ENCODE results near the gene PFKFB3. TPM values are rescaled to one million over a fixed set of nuclear protein-coding genes. Genes with fewer than 3 reads are reported as not detected.
"Not testable (repeated sequence)": the region's sequence is repeated elsewhere in the genome, so short reads cannot be mapped to it uniquely, and the experiment has no call there.

The PFKFB3 gene
- total RNA-seq, 4 donors from 2014 or later: 8.4 to 11.8 (median 9.4) TPM

DNA sequence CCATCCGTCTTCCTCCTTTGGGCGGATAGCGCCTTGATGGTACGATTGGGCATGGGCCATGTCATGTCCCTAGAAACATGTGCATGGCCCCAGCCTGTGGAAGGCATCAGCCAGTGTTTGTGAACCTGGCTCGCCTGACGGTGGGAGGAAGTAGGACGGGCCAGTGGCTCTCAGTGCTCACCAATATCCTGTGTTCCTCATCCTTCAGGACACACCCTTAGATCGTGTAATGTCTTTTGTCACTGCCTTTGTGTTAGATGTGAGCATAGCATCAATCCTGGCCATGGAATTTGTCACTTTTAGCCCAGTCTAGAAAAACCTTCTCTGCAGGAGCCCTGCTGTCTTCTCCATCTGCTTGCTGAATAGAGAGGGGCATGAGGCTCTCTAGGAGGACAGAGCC, 77.6 kb downstream of the PFKFB3 start:
- H3K27me3 ChIP-seq: no peaks in the 10 kb centered on the region
- H3K27ac ChIP-seq: no peak overlapping the region
- intact Hi-C loops (cut with DNase I): no loop called here
- no peaks in the 10 kb centered on the region for H3K36me3 ChIP-seq
- 73 to 86% methylated on average over 8 of the region's 8 CpGs for WGBS, 2 donors
- no peak overlapping the region for H3K4me3 ChIP-seq (replicated peaks in 1 of 3)
- TF ChIP-seq, protein P1, sequence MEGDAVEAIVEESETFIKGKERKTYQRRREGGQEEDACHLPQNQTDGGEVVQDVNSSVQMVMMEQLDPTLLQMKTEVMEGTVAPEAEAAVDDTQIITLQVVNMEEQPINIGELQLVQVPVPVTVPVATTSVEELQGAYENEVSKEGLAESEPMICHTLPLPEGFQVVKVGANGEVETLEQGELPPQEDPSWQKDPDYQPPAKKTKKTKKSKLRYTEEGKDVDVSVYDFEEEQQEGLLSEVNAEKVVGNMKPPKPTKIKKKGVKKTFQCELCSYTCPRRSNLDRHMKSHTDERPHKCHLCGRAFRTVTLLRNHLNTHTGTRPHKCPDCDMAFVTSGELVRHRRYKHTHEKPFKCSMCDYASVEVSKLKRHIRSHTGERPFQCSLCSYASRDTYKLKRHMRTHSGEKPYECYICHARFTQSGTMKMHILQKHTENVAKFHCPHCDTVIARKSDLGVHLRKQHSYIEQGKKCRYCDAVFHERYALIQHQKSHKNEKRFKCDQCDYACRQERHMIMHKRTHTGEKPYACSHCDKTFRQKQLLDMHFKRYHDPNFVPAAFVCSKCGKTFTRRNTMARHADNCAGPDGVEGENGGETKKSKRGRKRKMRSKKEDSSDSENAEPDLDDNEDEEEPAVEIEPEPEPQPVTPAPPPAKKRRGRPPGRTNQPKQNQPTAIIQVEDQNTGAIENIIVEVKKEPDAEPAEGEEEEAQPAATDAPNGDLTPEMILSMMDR (IDR thresholded peaks at IDR 0.05): no peak
- TF ChIP-seq POLR2A (IDR thresholded peaks at IDR 0.05): no peak
- H3K9me3 ChIP-seq: no peaks in the 10 kb centered on the region
- DNase-seq: no peak
- H3K4me1 ChIP-seq: no peaks in the 10 kb centered on the region

DNA sequence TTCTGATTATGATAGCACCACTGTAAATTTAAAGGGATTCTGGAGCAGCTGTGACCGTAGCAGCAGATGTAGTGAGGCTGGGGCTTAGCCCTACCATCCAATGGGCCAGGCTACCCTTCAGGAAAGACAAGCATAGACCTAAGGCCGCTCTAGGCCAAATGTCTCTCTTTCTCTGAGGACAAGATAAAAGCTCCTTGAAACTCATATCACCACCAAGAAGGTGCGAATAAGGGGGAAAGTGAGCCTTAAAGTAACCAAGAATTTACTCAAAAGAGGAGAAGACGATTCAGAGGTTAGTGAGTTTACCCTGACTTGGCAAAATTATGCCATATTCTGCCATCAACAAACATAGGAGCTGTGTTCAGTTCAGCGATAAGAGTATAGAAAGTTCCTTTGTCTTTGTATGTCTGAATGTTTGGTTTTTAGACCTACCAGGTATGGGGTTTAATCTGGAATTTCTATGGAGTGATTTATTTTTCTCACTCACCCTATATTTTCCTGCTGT, 79.8 kb downstream of the PFKFB3 start:
- intact Hi-C loops (cut with DNase I): no loop called here
- DNase-seq: no peak
- H3K36me3 ChIP-seq: no peaks in the 10 kb centered on the region
- H3K4me1 ChIP-seq: no peaks in the 10 kb centered on the region
- H3K9me3 ChIP-seq: no peaks in the 10 kb centered on the region
- no peak overlapping the region for H3K27ac ChIP-seq
- WGBS, 2 donors: 97% methylated on average over 5 of the region's 5 CpGs
- no peaks in the 10 kb centered on the region for H3K27me3 ChIP-seq
- no peak for TF ChIP-seq POLR2A (IDR thresholded peaks at IDR 0.05)
- TF ChIP-seq, protein P1 (IDR thresholded peaks at IDR 0.05): no peak
- H3K4me3 ChIP-seq (replicated peaks in 1 of 3): no peak overlapping the region

DNA sequence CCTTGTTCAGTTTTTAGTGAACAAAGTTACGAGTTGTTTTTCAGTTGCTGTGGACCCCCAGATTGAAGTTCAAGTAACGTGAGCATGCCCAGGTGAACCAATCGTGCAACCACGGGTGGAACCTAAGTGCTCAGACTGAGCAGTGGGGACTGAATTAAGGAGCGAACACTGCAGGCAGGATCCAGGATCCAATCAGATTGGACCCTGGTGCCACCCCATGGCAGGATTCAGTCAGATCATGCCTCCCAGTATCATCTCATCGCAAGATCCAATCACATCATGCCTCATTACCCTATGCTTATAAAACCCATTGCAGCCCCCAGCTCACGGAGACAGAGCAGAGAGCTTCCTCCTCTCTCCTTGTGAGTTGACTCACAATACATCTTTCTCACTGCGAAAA, 80.9 kb downstream of the PFKFB3 start:
- no peak for DNase-seq
- Histone ChIP-seq H3K4me3 (replicated peaks in 1 of 3) (no peak overlapping the region), H3K27me3 (no peaks in the 10 kb centered on the region), H3K27ac (no peak overlapping the region), H3K9me3 (no peaks in the 10 kb centered on the region), H3K4me1 (no peaks in the 10 kb centered on the region), H3K36me3 (no peaks in the 10 kb centered on the region)
- intact Hi-C loops (cut with DNase I): no loop called here
- TF ChIP-seq, protein P1 (IDR thresholded peaks at IDR 0.05): no peak
- TF ChIP-seq POLR2A (IDR thresholded peaks at IDR 0.05): no peak
- WGBS, 2 donors: 89 to 94% methylated on average over 8 of the region's 8 CpGs

DNA sequence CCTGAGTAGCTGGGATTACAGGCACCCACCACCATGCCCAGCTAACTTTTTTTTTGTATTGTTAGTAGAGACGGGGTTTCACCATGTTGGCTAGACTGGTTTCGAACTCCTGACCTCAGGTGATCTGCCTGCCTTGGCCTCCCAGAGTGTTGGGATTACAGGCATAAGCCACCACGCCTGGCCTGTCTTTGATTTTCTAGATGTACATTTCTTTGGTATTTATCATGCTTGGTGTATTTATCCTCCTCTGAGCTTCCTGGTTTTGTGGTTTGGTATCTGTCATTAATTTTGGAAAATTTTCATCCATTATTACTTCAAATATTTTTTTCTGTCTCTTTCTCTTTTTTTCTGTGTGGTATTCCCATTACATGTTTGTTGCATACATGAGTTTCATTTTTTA, 87.9 kb downstream of the PFKFB3 start:
- H3K36me3 ChIP-seq; H3K27me3 ChIP-seq; DNase-seq; intact Hi-C loops (cut with DNase I); H3K27ac ChIP-seq; H3K9me3 ChIP-seq; H3K4me3 ChIP-seq (replicated peaks in 1 of 3); H3K4me1 ChIP-seq: not testable (repeated sequence)
- 95% methylated on average over 3 of the region's 3 CpGs for WGBS, 2 donors

DNA sequence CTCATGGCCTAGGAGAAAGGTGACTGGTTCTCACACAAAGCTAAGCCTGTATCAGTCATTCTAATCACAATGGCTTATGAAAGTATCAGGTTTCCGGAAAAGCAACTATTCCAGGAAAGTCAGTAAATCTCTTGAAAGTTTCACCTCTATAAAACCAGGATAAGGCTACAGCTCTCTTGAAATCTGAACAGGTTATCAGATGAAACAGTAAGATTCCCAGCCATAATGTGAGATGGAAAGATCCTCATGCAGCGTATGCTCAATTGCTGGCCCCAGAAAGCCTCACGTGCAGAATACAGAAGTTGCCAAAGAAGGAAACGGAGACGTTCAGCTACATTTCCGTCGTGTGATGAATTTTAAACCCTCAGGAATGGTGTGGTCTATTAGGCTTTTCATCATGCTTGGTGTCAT, 90.0 kb downstream of the PFKFB3 start:
- Histone ChIP-seq H3K27ac (no peak overlapping the region), H3K36me3 (no peaks in the 10 kb centered on the region), H3K4me3 (replicated peaks in 1 of 3) (no peak overlapping the region), H3K9me3 (no peaks in the 10 kb centered on the region), H3K4me1 (peaks cover 0 to 18% of the 10 kb centered on the region in 2 donors), H3K27me3 (no peaks in the 10 kb centered on the region)
- no peak for TF ChIP-seq POLR2A (IDR thresholded peaks at IDR 0.05)
- TF ChIP-seq, protein P1 (IDR thresholded peaks at IDR 0.05): no peak
- intact Hi-C loops (cut with DNase I): no loop called here
- 80 to 85% methylated on average over 7 of the region's 7 CpGs for WGBS, 2 donors
- no peak for DNase-seq

DNA sequence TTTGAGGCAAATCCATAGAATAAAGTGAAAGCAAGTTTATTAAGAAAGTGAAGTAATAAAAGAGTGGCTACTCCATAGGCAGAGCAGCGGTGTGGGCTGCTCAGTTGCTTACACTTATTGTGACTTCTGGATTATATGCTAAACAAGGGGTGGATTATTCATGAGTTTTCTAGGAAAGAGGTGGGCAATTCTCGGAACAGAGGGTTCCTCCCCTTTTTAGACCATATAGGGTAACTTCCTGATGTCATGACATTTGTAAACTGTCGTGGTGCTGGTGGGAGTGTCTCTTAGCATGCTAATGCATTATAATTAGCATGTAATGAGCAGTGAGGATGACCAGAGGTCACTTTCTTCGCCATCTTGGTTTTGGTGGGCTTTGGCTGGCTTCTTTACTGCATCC, 93.7 kb downstream of the PFKFB3 start:
- H3K27me3 ChIP-seq; H3K36me3 ChIP-seq; intact Hi-C loops (cut with DNase I); H3K27ac ChIP-seq; H3K9me3 ChIP-seq; H3K4me3 ChIP-seq (replicated peaks in 1 of 3); DNase-seq: not testable (repeated sequence)
- 91 to 93% methylated on average over 4 of the region's 4 CpGs for WGBS, 2 donors
- H3K4me1 ChIP-seq: peaks cover 0 to 18% of the 10 kb centered on the region in 2 donors
